Astrocyte (in vitro differentiated cells and primary cell): Measurements from ENCODE around the gene TUBB.

Experiments used
- CTCF ChIP-seq: IDR thresholded peaks from 2 replicates; pipeline ENCODE4 v1.5.1; 2011; ENCODE audit warnings: low read depth, mild to moderate bottlenecking, inconsistent platforms, low read length, moderate library complexity; ENCODE audit not compliant: insufficient read depth
- EZH2 ChIP-seq: IDR thresholded peaks from 2 replicates; pipeline ENCODE4 v1.6.1; 2012; ENCODE audit warnings: mild to moderate bottlenecking, low read length, inconsistent platforms; ENCODE audit not compliant: insufficient read depth

- TF ChIP-seq CTCF (no peak), EZH2 (no peak)
Observed at GRCh38 chr6:30770592-30770991, 50.4 kb downstream of the TUBB start.
